ENCODE data around the gene HCN3. TPM values are rescaled to one million over a fixed set of nuclear protein-coding genes. Genes with fewer than 3 reads are reported as not detected.
A peak's percentile ranks its signal among the peaks of the same experiment; 100 is the strongest.

Gene HCN3
- total RNA-seq, 4 donors from 2014 or later: 13.0 to 34.0 (median 22.2) TPM

- Histone ChIP-seq H3K9me3 (no peaks in the 10 kb centered on the region), H3K36me3 (no peaks in the 10 kb centered on the region), H3K4me3 (no peak overlapping the region), H3K4me1 (peaks cover 10 to 35% (median 20%) of the 10 kb centered on the region in 4 donors), H3K27me3 (no peaks in the 10 kb centered on the region), H3K27ac (no peak overlapping the region)
- no peak for DNase-seq
- intact Hi-C loops (cut with DNase I; ENCODE audit: low total_unique reads) (no loop called here), in situ Hi-C loops (cut with MboI; ENCODE audit: low pct_ligation_motif_present in 1 of 4, low pct_unique_long_range_greater_than_20kb in 1 of 4, low sequenced_read_pairs in 3 of 4) (no loop called here)
- 73% methylated on average over 7 of the region's 7 CpGs; no CpG with 5 or more reads in 1 of the 2 donors for WGBS, 2 donors (ENCODE audit: low coverage in 1 of 2)
- TF ChIP-seq POLR2AphosphoS5 (IDR thresholded peaks at IDR 0.05) (no peak), POLR2A (IDR thresholded peaks at IDR 0.05) (no peak), CTCF (IDR thresholded peaks at IDR 0.05) (no peak), EP300 (IDR thresholded peaks at IDR 0.05; ENCODE audit: low read depth) (no peak)
Observed at GRCh38 chr1:155305881-155306391, 28.7 kb downstream of the HCN3 start.

DNA sequence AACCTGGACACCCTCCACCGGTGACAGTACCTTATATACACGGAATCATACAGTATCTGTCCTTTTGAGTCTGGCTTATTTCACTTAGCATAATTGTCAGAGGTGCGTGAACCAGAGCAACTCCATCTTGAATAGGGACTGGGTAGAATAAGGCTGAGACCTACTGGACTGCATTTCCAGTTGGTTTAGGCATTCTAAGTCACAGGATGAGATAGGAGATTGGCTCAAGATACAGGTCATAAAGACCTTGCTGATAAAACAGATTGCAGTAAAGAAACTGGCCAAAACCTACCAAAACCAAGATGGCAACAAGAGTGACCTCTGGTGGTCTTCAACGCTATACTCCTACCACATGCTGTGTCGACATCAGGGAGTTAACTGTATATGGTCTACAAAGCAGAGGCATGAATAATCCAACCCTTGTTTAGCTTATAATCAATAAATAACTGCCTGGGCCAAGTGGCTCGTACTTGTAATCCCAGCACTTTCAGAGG lies 30.0 kb downstream of the HCN3 start:
- no peaks in the 10 kb centered on the region for H3K27me3 ChIP-seq
- H3K27ac ChIP-seq: peak overlapping the region in 3 of 4 donors; percentile 91 to 94 (median 94)
- in situ Hi-C loops (cut with MboI; ENCODE audit: low pct_ligation_motif_present in 1 of 4, low pct_unique_long_range_greater_than_20kb in 1 of 4, low sequenced_read_pairs in 3 of 4): no loop called here
- no peak for DNase-seq
- 68 to 69% methylated on average over 4 to 6 of the region's 6 CpGs for WGBS, 2 donors (ENCODE audit: low coverage in 1 of 2)
- H3K4me1 ChIP-seq: peaks cover 10 to 35% (median 20%) of the 10 kb centered on the region in 4 donors
- TF ChIP-seq EP300 (IDR thresholded peaks at IDR 0.05; ENCODE audit: low read depth) (no peak), POLR2A (IDR thresholded peaks at IDR 0.05) (no peak), POLR2AphosphoS5 (IDR thresholded peaks at IDR 0.05) (no peak), CTCF (IDR thresholded peaks at IDR 0.05) (peak in 2 of 5 experiments; percentile 15 to 16)
- no peaks in the 10 kb centered on the region for H3K9me3 ChIP-seq
- no peaks in the 10 kb centered on the region for H3K36me3 ChIP-seq
- H3K4me3 ChIP-seq: no peak overlapping the region
- intact Hi-C loops (cut with DNase I; ENCODE audit: low total_unique reads): no loop called here

GRCh38 chr1:155308493-155309422 lies 31.5 kb downstream of the HCN3 start, which contains the start of gene FDPS:
Gene FDPS, plus strand, starts transcription at chr1:155308866. Its CDS starts 924 bp downstream, at chr1:155309790.
- peak; percentile 99 for DNase-seq
- TF ChIP-seq POLR2AphosphoS5 (IDR thresholded peaks at IDR 0.05) (peak; percentile 87 to 94 (median 93)), EP300 (IDR thresholded peaks at IDR 0.05; ENCODE audit: low read depth) (no peak), POLR2A (IDR thresholded peaks at IDR 0.05) (peak; percentile 85), CTCF (IDR thresholded peaks at IDR 0.05) (peak in 3 of 5 experiments; percentile 23 to 63 (median 63))
- WGBS, 2 donors (ENCODE audit: low coverage in 1 of 2): 0% methylated on average over 51 of the region's 51 CpGs; no CpG with 5 or more reads in 1 of the 2 donors

More at GRCh38 chr1:155308493-155309422, 31.5 kb downstream of the HCN3 start, which contains the start of gene FDPS:
- H3K27me3 ChIP-seq: no peaks in the 10 kb centered on the region
- peak within 1 kb of the TSS; percentile 64 to 94 (median 80) for H3K4me3 ChIP-seq
- intact Hi-C loops (cut with DNase I; ENCODE audit: low total_unique reads): no loop called here
- H3K36me3 ChIP-seq: no peaks in the 10 kb centered on the region
- H3K4me1 ChIP-seq: peaks cover 10 to 35% (median 20%) of the 10 kb centered on the region in 4 donors
- in situ Hi-C loops (cut with MboI; ENCODE audit: low pct_ligation_motif_present in 1 of 4, low pct_unique_long_range_greater_than_20kb in 1 of 4, low sequenced_read_pairs in 3 of 4): no loop called here
- peak within 1 kb of the TSS; percentile 91 to 94 (median 94) for H3K27ac ChIP-seq
- no peaks in the 10 kb centered on the region for H3K9me3 ChIP-seq

Measured in transverse colon (tissue), 4 donors.